ENCODE data around the gene U2AF2. TPM values are rescaled to one million over a fixed set of nuclear protein-coding genes. Genes with fewer than 3 reads are reported as not detected.

Gene U2AF2
- total and polyA plus RNA-seq, 9 of the 15 experiments (the other 6 are each of a cell fraction or from before 2014, with no cell fraction given): 3.0 to 331 (median 157) TPM

- TF ChIP-seq E2F6 (IDR thresholded peaks at IDR 0.05; ENCODE audit: borderline replicate concordance in 1 of 2, extremely low read depth in 1 of 2, insufficient read depth in 1 of 2, insufficient read length in 1 of 2, low read depth in 1 of 2, low read length in 1 of 2, poor library complexity in 1 of 2, severe bottlenecking in 1 of 2): peak; percentile 65 to 89
- peak in 1 of 2 experiments; percentile 46; a peak in 1 of 4 replicates for TF ChIP-seq HDAC1 (IDR thresholded peaks at IDR 0.05)
- peak; percentile 58; the same call in 1 of the 2 replicates for TF ChIP-seq ZEB2 (IDR thresholded peaks at IDR 0.05)
- TF ChIP-seq RBBP5 (IDR thresholded peaks at IDR 0.05; ENCODE audit: borderline replicate concordance, insufficient read depth, low read length, poor library complexity, severe bottlenecking): peak; percentile 61
- no peak for TF ChIP-seq BDP1 (IDR thresholded peaks at IDR 0.05; ENCODE audit: insufficient read depth, insufficient read length)
- no peak for TF ChIP-seq E4F1 (CRISPR knock-in tag; IDR thresholded peaks at IDR 0.05; ENCODE audit: borderline replicate concordance)
- peak; percentile 87 to 91 (median 91) for TF ChIP-seq CTCF (IDR thresholded peaks at IDR 0.05 in 2 of 3, conservative IDR thresholded peaks at IDR 0.05 in 1 of 3; ENCODE audit: insufficient read depth in 2 of 3, low read depth in 1 of 3, low read length in 3 of 3)
- peak; percentile 39; the same call in 1 of the 2 replicates for TF ChIP-seq BCOR (IDR thresholded peaks at IDR 0.05)
- TF ChIP-seq L3MBTL2 (IDR thresholded peaks at IDR 0.05): peak; percentile 53
- TF ChIP-seq ZNF324 (CRISPR knock-in tag; IDR thresholded peaks at IDR 0.05): no peak
- 0 out of 2 replicates have a peak, but pooled peaks have one; percentile 10 for TF ChIP-seq ESRRA (IDR thresholded peaks at IDR 0.05; ENCODE audit: borderline replicate concordance, low read depth)
- peak; percentile 39 to 74; a peak in 3 of 4 replicates for TF ChIP-seq MAZ (CRISPR knock-in tag; conservative IDR thresholded peaks at IDR 0.05 in 1 of 2, IDR thresholded peaks at IDR 0.05 in 1 of 2)
- peak; percentile 92 for TF ChIP-seq GABPA (tag; conservative IDR thresholded peaks at IDR 0.05; ENCODE audit: low read depth)
- TF ChIP-seq ATF1 (CRISPR knock-in tag; IDR thresholded peaks at IDR 0.05): no peak
- peak; percentile 37; the same call in 1 of the 2 replicates for TF ChIP-seq ATF1 (tag; IDR thresholded peaks at IDR 0.05)
- TF ChIP-seq CSDE1 (IDR thresholded peaks at IDR 0.05): no peak
- TF ChIP-seq ZNF384 (IDR thresholded peaks at IDR 0.05; ENCODE audit: low read depth, low read length): no peak
- TF ChIP-seq HLTF (IDR thresholded peaks at IDR 0.05): 0 out of 2 replicates have a peak, but pooled peaks have one; percentile 60
- 0 out of 2 replicates have a peak, but pooled peaks have one; percentile 13 for TF ChIP-seq SMAD4 (CRISPR knock-in tag; conservative IDR thresholded peaks at IDR 0.05)
- TF ChIP-seq ARID1B (IDR thresholded peaks at IDR 0.05): peak; percentile 42
Measured at GRCh38 chr19:55605637-55606470, 49.0 kb upstream of the U2AF2 start, which contains the start of gene ZNF865 (continued).

Measured in K562 (cell line).